Osteocyte (in vitro differentiated cells): ENCODE data around the gene MLH1. TPM values are rescaled to one million over a fixed set of nuclear protein-coding genes. Genes with fewer than 3 reads are reported as not detected.

ENCODE experiments used
- DNase-seq: peaks from one replicate; pipeline ENCODE4 v3.0.0; 2021; ENCODE audit warnings: mixed read lengths; ENCODE audit not compliant: unreplicated experiment; ENCODE audit errors: extremely low spot score
- H3K27ac Mint-ChIP-seq: one replicate; pipeline ENCODE4 v1.8.0; 2021; ENCODE audit warnings: mild to moderate bottlenecking, mixed read lengths; ENCODE audit not compliant: unreplicated experiment
- H3K27me3 Mint-ChIP-seq: one replicate; pipeline ENCODE4 v1.8.0; 2021; ENCODE audit warnings: mixed read lengths; ENCODE audit not compliant: unreplicated experiment
- H3K36me3 Mint-ChIP-seq: one replicate; pipeline ENCODE4 v1.8.0; 2021; ENCODE audit warnings: mixed read lengths; ENCODE audit not compliant: unreplicated experiment
- H3K4me1 Mint-ChIP-seq: one replicate; pipeline ENCODE4 v1.8.0; 2021; ENCODE audit warnings: mixed read lengths; ENCODE audit not compliant: unreplicated experiment
- H3K4me3 Mint-ChIP-seq: one replicate; pipeline ENCODE4 v1.8.0; 2021; ENCODE audit warnings: mild to moderate bottlenecking, moderate library complexity, mixed read lengths; ENCODE audit not compliant: unreplicated experiment
- H3K9me3 Mint-ChIP-seq: one replicate; pipeline ENCODE4 v1.8.0; 2021; ENCODE audit warnings: mixed read lengths; ENCODE audit not compliant: unreplicated experiment
- total RNA-seq: library from RNA; stranded (reverse); gene quantifications from 2 replicates; pipeline ENCODE4 v1.2.1, GENCODE V29; 2021
- TF ChIP-seq, protein P1 (sequence below): fragments of 200-600 bp; sonication (generic); IDR thresholded peaks from 2 replicates; pipeline ENCODE4 v1.5.0; 2021; ENCODE audit warnings: antibody characterized with exemption, mild to moderate bottlenecking, moderate library complexity

MLH1 gene
- total RNA-seq, 1 donor from 2014 or later: 31.2 TPM

- Mint-ChIP-seq H3K27ac (no peak overlapping the region), H3K4me3 (no peak overlapping the region), H3K36me3 (peaks cover 45% of the 10 kb centered on the region), H3K27me3 (no peaks in the 10 kb centered on the region), H3K9me3 (peaks cover 5% of the 10 kb centered on the region), H3K4me1 (peaks cover 5% of the 10 kb centered on the region)
- TF ChIP-seq, protein P1, sequence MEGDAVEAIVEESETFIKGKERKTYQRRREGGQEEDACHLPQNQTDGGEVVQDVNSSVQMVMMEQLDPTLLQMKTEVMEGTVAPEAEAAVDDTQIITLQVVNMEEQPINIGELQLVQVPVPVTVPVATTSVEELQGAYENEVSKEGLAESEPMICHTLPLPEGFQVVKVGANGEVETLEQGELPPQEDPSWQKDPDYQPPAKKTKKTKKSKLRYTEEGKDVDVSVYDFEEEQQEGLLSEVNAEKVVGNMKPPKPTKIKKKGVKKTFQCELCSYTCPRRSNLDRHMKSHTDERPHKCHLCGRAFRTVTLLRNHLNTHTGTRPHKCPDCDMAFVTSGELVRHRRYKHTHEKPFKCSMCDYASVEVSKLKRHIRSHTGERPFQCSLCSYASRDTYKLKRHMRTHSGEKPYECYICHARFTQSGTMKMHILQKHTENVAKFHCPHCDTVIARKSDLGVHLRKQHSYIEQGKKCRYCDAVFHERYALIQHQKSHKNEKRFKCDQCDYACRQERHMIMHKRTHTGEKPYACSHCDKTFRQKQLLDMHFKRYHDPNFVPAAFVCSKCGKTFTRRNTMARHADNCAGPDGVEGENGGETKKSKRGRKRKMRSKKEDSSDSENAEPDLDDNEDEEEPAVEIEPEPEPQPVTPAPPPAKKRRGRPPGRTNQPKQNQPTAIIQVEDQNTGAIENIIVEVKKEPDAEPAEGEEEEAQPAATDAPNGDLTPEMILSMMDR: no peak
- DNase-seq: no peak
These were observed 37.9 kb downstream of the MLH1 start for GRCh38 chr3:37031096-37031682.

GRCh38 chr3:37032961-37033360 is 39.6 kb downstream of the MLH1 start:
- H3K27ac Mint-ChIP-seq: no peak overlapping the region
- no peaks in the 10 kb centered on the region for H3K27me3 Mint-ChIP-seq
- TF ChIP-seq, protein P1: no peak
- no peak overlapping the region for H3K4me3 Mint-ChIP-seq
- H3K36me3 Mint-ChIP-seq: peaks cover 52% of the 10 kb centered on the region
- H3K9me3 Mint-ChIP-seq: peaks cover 13% of the 10 kb centered on the region
- DNase-seq: no peak
- H3K4me1 Mint-ChIP-seq: peaks cover 5% of the 10 kb centered on the region

- no peak overlapping the region for H3K4me3 Mint-ChIP-seq
- no peaks in the 10 kb centered on the region for H3K4me1 Mint-ChIP-seq
- H3K36me3 Mint-ChIP-seq: peaks cover 56% of the 10 kb centered on the region
- no peak for DNase-seq
- no peak overlapping the region for H3K27ac Mint-ChIP-seq
- TF ChIP-seq, protein P1: no peak
- peaks cover 13% of the 10 kb centered on the region for H3K9me3 Mint-ChIP-seq
- H3K27me3 Mint-ChIP-seq: no peaks in the 10 kb centered on the region
These were observed 44.0 kb downstream of the MLH1 start for GRCh38 chr3:37037352-37037751.

DNA sequence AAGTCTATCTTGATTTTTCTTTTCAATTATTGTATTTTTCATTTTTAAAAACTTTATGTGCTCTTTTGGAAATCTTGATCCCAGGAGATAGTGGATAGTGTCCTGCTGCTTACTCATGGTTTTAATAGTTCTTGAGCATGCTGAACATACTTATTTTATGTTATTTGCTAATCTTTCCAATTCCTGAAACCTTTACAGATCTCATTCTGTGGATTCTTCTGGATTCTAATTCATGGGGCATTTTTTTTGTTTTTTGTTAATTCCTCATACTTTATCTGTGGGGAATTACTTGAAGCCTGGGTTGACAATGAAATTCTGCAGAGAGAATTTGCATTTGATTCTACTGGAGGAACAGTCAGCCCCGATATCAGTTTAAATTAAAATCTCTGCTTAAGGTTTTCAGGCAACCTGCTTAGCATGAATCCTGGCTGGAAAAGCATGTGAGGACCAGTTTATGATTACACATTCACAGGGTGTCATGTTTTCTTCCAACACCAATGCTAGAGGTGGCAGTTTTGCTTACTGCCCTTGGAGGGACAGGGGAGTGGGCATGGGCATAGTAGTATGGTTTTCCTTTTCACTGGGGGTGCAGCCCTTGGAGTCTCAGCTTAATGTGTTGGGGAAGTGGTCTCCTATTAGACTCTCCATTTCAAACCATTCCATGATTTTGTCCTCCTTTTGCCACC is 46.0 kb downstream of the MLH1 start:
- H3K9me3 Mint-ChIP-seq: peaks cover 9% of the 10 kb centered on the region
- H3K27ac Mint-ChIP-seq: no peak overlapping the region
- H3K27me3 Mint-ChIP-seq: no peaks in the 10 kb centered on the region
- H3K4me1 Mint-ChIP-seq: peaks cover 1% of the 10 kb centered on the region
- H3K4me3 Mint-ChIP-seq: no peak overlapping the region
- TF ChIP-seq, protein P1: no peak
- DNase-seq: no peak
- peaks cover 54% of the 10 kb centered on the region for H3K36me3 Mint-ChIP-seq

DNA sequence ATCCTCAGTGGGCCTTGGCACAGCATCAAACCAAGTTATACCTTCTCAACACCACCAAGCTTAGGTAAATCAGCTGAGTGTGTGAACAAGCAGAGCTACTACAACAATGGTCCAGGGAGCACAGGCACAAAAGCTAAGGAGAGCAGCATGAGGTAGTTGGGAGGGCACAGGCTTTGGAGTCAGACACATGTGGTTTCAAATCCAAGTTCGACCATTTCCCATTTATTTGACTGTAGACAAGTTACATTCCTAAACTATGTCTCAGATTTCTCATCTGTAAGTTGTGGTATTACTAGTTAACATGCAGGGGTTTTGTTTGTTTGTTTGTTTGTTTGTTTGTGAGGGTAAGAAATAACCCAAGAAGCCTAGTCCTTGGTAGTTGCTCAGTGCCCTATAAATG is 46.9 kb downstream of the MLH1 start:
- TF ChIP-seq, protein P1: no peak
- Mint-ChIP-seq H3K27ac (no peak overlapping the region), H3K27me3 (no peaks in the 10 kb centered on the region), H3K36me3 (peaks cover 53% of the 10 kb centered on the region), H3K4me1 (peaks cover 1% of the 10 kb centered on the region), H3K9me3 (peaks cover 9% of the 10 kb centered on the region), H3K4me3 (no peak overlapping the region)
- DNase-seq: no peak
